Measurements from ENCODE around the gene NUPR2.
A peak's percentile ranks its signal among the peaks of the same experiment; 100 is the strongest.
"Not testable (repeated sequence)": the region's sequence is repeated elsewhere in the genome, so short reads cannot be mapped to it uniquely, and the experiment has no call there.

Gene NUPR2

GRCh38 chr7:56115852-56116538 lies at the start of gene NUPR2:
TSS of gene NUPR2 (minus strand) at chr7:56116417. CDS start at chr7:56116314, 103 bp downstream.
- no peak for DNase-seq (ENCODE audit: low read depth)

- DNase-seq (ENCODE audit: low read depth), result no peak
Measured at GRCh38 chr7:56157238-56157790, 41.1 kb upstream of the NUPR2 start.

GRCh38 chr7:56131062-56131461 lies 14.8 kb upstream of the NUPR2 start:
- not testable (repeated sequence) for DNase-seq (ENCODE audit: low read depth)

GRCh38 chr7:56127241-56127975 lies 11.2 kb upstream of the NUPR2 start:
- DNase-seq (ENCODE audit: low read depth), result no peak

- DNase-seq (ENCODE audit: low read depth), result no peak
Measured at GRCh38 chr7:56125831-56126230, 9.6 kb upstream of the NUPR2 start.

GRCh38 chr7:56124981-56125380 lies 8.8 kb upstream of the NUPR2 start:
- no peak for DNase-seq (ENCODE audit: low read depth)

- DNase-seq (ENCODE audit: low read depth), result no peak
Measured at GRCh38 chr7:56121440-56121839, 5.2 kb upstream of the NUPR2 start.

GRCh38 chr7:56112244-56112643 lies 4.0 kb downstream of the NUPR2 start:
- DNase-seq (ENCODE audit: low read depth), result not testable (repeated sequence)

GRCh38 chr7:56110611-56111010 lies 5.6 kb downstream of the NUPR2 start:
- DNase-seq (ENCODE audit: low read depth), result no peak

- no peak for DNase-seq (ENCODE audit: low read depth)
Measured at GRCh38 chr7:56107954-56108258, 8.3 kb downstream of the NUPR2 start.

GRCh38 chr7:56106108-56107073 lies 9.8 kb downstream of the NUPR2 start, which contains the start of gene CHCHD2:
TSS of gene CHCHD2 (minus strand) at chr7:56106476. CDS start at chr7:56106413, 63 bp downstream.
- peak; percentile 90 for DNase-seq (ENCODE audit: low read depth)

- no peak for DNase-seq (ENCODE audit: low read depth)
Measured at GRCh38 chr7:56105508-56105907, 10.7 kb downstream of the NUPR2 start.

GRCh38 chr7:56104138-56104537 lies 12.1 kb downstream of the NUPR2 start:
- not testable (repeated sequence) for DNase-seq (ENCODE audit: low read depth)

- DNase-seq (ENCODE audit: low read depth), result no peak
Measured at GRCh38 chr7:56099653-56100052, 16.6 kb downstream of the NUPR2 start.

GRCh38 chr7:56098187-56099008 lies 17.8 kb downstream of the NUPR2 start:
- DNase-seq (ENCODE audit: low read depth), result not testable (repeated sequence)

- DNase-seq (ENCODE audit: low read depth), result no peak
Measured at GRCh38 chr7:56097700-56098099, 18.5 kb downstream of the NUPR2 start.

- no peak for DNase-seq (ENCODE audit: low read depth)
Measured at GRCh38 chr7:56092789-56093531, 23.3 kb downstream of the NUPR2 start, which contains the start of gene PHKG1. TSS of gene PHKG1 (minus strand) at chr7:56092952. CDS start at chr7:56088941, 4,011 bp downstream.

- DNase-seq (ENCODE audit: low read depth), result not testable (repeated sequence)
Measured at GRCh38 chr7:56092388-56092787, 23.8 kb downstream of the NUPR2 start.

- DNase-seq (ENCODE audit: low read depth), result no peak
Measured at GRCh38 chr7:56091591-56091990, 24.6 kb downstream of the NUPR2 start.

GRCh38 chr7:56087445-56087844 lies 28.8 kb downstream of the NUPR2 start:
- no peak for DNase-seq (ENCODE audit: low read depth)

All from activated T-helper 9 cell treated with anti-CD3 and anti-CD28 coated beads, Interleukin-2, amount 50 U/mL, for 16 hours (primary cell).